ENCODE results near the gene MAPK10.

DNA sequence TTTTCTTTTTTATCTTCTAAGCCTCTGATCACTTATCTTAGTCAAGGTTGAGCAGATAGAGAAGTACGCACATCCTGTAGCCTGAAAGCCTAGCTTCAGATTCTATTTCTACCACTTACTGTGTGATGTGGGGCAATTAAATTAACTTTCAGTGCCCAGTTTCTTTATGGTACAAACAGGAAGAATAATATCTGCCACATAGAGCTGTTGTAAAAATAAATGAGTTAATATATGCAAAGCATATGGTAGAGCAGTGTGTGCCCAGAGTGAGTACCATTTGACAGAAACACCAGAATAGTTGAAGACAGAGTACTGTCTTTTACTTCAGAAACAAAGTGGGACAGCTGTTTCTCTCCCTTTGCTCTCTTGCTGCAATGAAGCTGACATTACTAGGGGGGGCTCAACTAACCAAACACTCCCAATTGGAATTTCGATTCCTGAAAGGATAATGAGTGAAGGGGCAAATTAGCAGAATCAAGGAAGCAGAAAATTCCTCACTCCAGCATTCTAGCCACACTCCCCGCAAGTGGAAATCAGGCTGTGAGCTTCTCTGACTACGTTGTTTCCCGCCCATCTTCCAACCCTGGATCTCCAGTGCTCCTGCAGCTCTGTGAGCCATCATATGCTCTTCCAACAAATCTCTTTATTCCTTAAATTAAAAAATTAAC is 80.4 kb downstream of the MAPK10 start:
- TF ChIP-seq, protein P1, sequence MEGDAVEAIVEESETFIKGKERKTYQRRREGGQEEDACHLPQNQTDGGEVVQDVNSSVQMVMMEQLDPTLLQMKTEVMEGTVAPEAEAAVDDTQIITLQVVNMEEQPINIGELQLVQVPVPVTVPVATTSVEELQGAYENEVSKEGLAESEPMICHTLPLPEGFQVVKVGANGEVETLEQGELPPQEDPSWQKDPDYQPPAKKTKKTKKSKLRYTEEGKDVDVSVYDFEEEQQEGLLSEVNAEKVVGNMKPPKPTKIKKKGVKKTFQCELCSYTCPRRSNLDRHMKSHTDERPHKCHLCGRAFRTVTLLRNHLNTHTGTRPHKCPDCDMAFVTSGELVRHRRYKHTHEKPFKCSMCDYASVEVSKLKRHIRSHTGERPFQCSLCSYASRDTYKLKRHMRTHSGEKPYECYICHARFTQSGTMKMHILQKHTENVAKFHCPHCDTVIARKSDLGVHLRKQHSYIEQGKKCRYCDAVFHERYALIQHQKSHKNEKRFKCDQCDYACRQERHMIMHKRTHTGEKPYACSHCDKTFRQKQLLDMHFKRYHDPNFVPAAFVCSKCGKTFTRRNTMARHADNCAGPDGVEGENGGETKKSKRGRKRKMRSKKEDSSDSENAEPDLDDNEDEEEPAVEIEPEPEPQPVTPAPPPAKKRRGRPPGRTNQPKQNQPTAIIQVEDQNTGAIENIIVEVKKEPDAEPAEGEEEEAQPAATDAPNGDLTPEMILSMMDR (conservative IDR thresholded peaks at IDR 0.05; ENCODE audit: low read length), result no peak
- no peak for TF ChIP-seq EZH2phosphoT487 (IDR thresholded peaks at IDR 0.05; ENCODE audit: borderline replicate concordance)

All from Loucy (cell line).